Neural cell (in vitro differentiated cells): ENCODE results near the gene STX16. TPM values are rescaled to one million over a fixed set of nuclear protein-coding genes. Genes with fewer than 3 reads are reported as not detected.

Source experiments
- H2AFZ ChIP-seq: fragments of 200-600, 300-800 bp; sonication (generic), shearing (Covaris generic); 2 replicates; pipeline ENCODE4 v1.6.0; 2014; ENCODE audit warnings: low read depth, mild to moderate bottlenecking, antibody characterized with exemption, low read length, moderate library complexity
- H3F3A ChIP-seq: fragments of 200-600 bp; shearing (Covaris generic); 2 replicates; pipeline ENCODE4 v1.6.1; 2016; ENCODE audit warnings: mild to moderate bottlenecking, moderate library complexity, mixed read lengths, antibody characterized with exemption, low read length; ENCODE audit not compliant: insufficient read depth, poor library complexity, severe bottlenecking
- H3K27ac ChIP-seq: fragments of 200-600, 300-800 bp; sonication (generic), shearing (Covaris generic); 2 replicates; pipeline ENCODE4 v1.5.1; 2014; ENCODE audit warnings: mild to moderate bottlenecking, low read length, moderate library complexity
- H3K27me3 ChIP-seq: fragments of 300-800, 200-600 bp; sonication (generic), shearing (Covaris generic); 2 replicates; pipeline ENCODE4 v1.6.0; 2014; ENCODE audit warnings: mild to moderate bottlenecking, low read depth, low read length, moderate library complexity; ENCODE audit not compliant: insufficient read depth
- H3K36me3 ChIP-seq: fragments of 300-800, 200-600 bp; sonication (generic), shearing (Covaris generic); 2 replicates; pipeline ENCODE4 v1.5.1; 2014; ENCODE audit warnings: mild to moderate bottlenecking, antibody characterized with exemption, low read length, moderate library complexity; ENCODE audit not compliant: insufficient read depth
- H3K4me2 ChIP-seq: fragments of 300-800, 200-600 bp; sonication (generic), shearing (Covaris generic); 2 replicates; pipeline ENCODE4 v1.6.0; 2014; ENCODE audit warnings: mild to moderate bottlenecking, low read length
- H3K4me3 ChIP-seq: fragments of 300-800, 200-600 bp; sonication (generic), shearing (Covaris generic); 2 replicates; pipeline ENCODE4 v1.5.1; 2014; ENCODE audit warnings: mild to moderate bottlenecking, low read length, moderate library complexity
- H3K79me2 ChIP-seq: fragments of 200-600 bp; shearing (Covaris generic); replicated peaks from 2 replicates; pipeline ENCODE4 v1.6.0; 2014; ENCODE audit warnings: mild to moderate bottlenecking, low read length, moderate library complexity; ENCODE audit not compliant: insufficient read depth
- H3K9ac ChIP-seq: fragments of 300-800, 200-600 bp; sonication (generic), shearing (Covaris generic); 2 replicates; pipeline ENCODE4 v1.6.1; 2016; ENCODE audit warnings: mild to moderate bottlenecking, low read length, mixed read lengths
- H3K9me2 ChIP-seq: fragments of 200-600 bp; shearing (Covaris generic); 2 replicates; pipeline ENCODE4 v1.6.1; 2016; ENCODE audit warnings: mild to moderate bottlenecking, low read length, mixed read lengths; ENCODE audit not compliant: insufficient read depth
- H3K9me3 ChIP-seq: fragments of 200-600, 300-800 bp; sonication (generic), shearing (Covaris generic); 2 replicates; pipeline ENCODE4 v1.6.1; 2016; ENCODE audit warnings: mild to moderate bottlenecking, mixed run types, low read length, moderate library complexity, mixed read lengths
- H4K20me1 ChIP-seq: fragments of 200-600 bp; shearing (Covaris generic); 2 replicates; pipeline ENCODE4 v1.6.1; 2016; ENCODE audit warnings: mild to moderate bottlenecking, mixed run types; ENCODE audit not compliant: insufficient read depth
- EP300 ChIP-seq: fragments of 450-650 bp; conservative IDR thresholded peaks from 2 replicates; pipeline ENCODE4 v1.6.1; 2014; ENCODE audit warnings: antibody characterized with exemption, mild to moderate bottlenecking, moderate library complexity; ENCODE audit not compliant: poor library complexity, severe bottlenecking
- EZH2 ChIP-seq: fragments of 200-600, 300-800 bp; shearing (Covaris generic), sonication (generic); IDR thresholded peaks from 2 replicates; pipeline ENCODE4 v1.6.1; 2014; ENCODE audit warnings: antibody characterized with exemption, low read length, borderline replicate concordance, mild to moderate bottlenecking; ENCODE audit not compliant: insufficient read depth, poor library complexity, severe bottlenecking
- MXI1 ChIP-seq: fragments of 450-650 bp; conservative IDR thresholded peaks from 2 replicates; pipeline ENCODE4 v1.6.1; 2014; ENCODE audit warnings: antibody characterized with exemption, mild to moderate bottlenecking; ENCODE audit not compliant: poor library complexity, severe bottlenecking
- POLR2AphosphoS5 ChIP-seq: IDR thresholded peaks from 2 replicates; pipeline ENCODE4 v1.6.1; 2012
- RAD21 ChIP-seq: fragments of 450-650 bp; conservative IDR thresholded peaks from 2 replicates; pipeline ENCODE4 v1.6.1; 2014; ENCODE audit warnings: antibody characterized with exemption, mild to moderate bottlenecking, moderate library complexity
- SMC3 ChIP-seq: fragments of 450-650 bp; conservative IDR thresholded peaks from 2 replicates; pipeline ENCODE4 v1.6.1; 2014; ENCODE audit warnings: antibody characterized with exemption, mild to moderate bottlenecking, moderate library complexity; ENCODE audit not compliant: poor library complexity
- TAF1 ChIP-seq: IDR thresholded peaks from 2 replicates; pipeline ENCODE4 v1.6.1; 2012; ENCODE audit warnings: low read depth
- polyA plus RNA-seq: library from polyadenylated mRNA; depleted of rRNA; stranded (reverse); fragments of >200 nt; gene quantifications from 2 replicates; pipeline ENCODE4 v1.2.3, GENCODE V29; 2014
- TF ChIP-seq, protein P1 (sequence below): IDR thresholded peaks from 2 replicates; pipeline ENCODE4 v1.6.1; 2012; ENCODE audit warnings: borderline replicate concordance
- TF ChIP-seq, protein P2 (sequence below): fragments of 450-650 bp; IDR thresholded peaks from 2 replicates; pipeline ENCODE4 v1.5.1; 2014; ENCODE audit warnings: antibody characterized with exemption, mild to moderate bottlenecking, moderate library complexity; ENCODE audit not compliant: poor library complexity, severe bottlenecking

Gene STX16
- polyA plus RNA-seq, 1 donor from 2014 or later, result 120 TPM

DNA sequence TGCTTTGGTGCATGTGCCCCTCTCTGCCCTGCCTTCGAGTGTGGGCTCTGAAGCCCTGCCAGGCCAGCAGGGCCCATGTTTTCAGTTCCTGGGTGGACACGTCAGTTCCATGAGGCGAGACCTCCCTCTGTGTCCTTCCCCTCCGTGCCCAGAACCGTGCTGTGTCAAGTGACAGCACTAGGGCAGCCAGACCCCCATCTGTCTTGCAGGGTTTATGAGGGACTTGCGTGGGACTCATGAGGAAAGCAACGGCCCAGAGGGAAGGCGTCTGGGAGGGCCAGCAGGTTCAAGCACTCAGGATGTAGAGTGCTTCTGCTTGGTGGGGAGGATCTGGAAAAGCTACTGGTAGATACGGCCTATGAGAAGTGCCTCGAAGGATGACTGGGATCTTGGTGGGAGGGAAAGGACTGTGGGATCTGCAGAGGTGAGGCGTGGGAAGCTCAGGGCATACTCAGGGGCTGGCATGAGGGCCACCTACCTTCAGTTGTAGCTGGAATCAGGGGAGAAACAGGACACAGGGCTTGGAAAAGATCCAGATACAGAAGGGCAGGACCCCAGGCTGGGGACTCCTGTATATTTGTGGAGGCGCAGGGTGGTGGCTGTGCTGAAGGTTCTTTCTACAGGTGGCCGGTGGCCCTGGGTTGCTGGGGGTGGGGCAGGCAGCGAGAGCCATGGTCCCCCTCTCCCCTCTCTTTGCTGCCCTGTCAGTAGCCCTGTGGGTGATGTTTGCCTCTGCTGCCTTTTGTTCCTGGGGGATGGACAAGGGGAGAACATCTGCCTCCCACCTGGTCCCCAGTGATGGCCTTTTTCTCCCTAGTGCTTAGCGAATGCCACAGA lies 47.0 kb downstream of the STX16 start:
- H3K27me3 ChIP-seq, result no peaks in the 10 kb centered on the region
- H3K36me3 ChIP-seq, result peaks cover 10% of the 10 kb centered on the region
- H3K9me3 ChIP-seq, result peaks cover 6% of the 10 kb centered on the region
- H3K4me2 ChIP-seq, result no peak overlapping the region
- no peaks in the 10 kb centered on the region for H4K20me1 ChIP-seq
- H3K27ac ChIP-seq, result no peak overlapping the region
- no peak overlapping the region for H3K4me3 ChIP-seq
- H3K9me2 ChIP-seq, result no peaks in the 10 kb centered on the region
- no peak overlapping the region for H3K9ac ChIP-seq
- no peak overlapping the region for H2AFZ ChIP-seq
- TF ChIP-seq, protein P1, sequence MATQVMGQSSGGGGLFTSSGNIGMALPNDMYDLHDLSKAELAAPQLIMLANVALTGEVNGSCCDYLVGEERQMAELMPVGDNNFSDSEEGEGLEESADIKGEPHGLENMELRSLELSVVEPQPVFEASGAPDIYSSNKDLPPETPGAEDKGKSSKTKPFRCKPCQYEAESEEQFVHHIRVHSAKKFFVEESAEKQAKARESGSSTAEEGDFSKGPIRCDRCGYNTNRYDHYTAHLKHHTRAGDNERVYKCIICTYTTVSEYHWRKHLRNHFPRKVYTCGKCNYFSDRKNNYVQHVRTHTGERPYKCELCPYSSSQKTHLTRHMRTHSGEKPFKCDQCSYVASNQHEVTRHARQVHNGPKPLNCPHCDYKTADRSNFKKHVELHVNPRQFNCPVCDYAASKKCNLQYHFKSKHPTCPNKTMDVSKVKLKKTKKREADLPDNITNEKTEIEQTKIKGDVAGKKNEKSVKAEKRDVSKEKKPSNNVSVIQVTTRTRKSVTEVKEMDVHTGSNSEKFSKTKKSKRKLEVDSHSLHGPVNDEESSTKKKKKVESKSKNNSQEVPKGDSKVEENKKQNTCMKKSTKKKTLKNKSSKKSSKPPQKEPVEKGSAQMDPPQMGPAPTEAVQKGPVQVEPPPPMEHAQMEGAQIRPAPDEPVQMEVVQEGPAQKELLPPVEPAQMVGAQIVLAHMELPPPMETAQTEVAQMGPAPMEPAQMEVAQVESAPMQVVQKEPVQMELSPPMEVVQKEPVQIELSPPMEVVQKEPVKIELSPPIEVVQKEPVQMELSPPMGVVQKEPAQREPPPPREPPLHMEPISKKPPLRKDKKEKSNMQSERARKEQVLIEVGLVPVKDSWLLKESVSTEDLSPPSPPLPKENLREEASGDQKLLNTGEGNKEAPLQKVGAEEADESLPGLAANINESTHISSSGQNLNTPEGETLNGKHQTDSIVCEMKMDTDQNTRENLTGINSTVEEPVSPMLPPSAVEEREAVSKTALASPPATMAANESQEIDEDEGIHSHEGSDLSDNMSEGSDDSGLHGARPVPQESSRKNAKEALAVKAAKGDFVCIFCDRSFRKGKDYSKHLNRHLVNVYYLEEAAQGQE, result no peak
- no peak for TF ChIP-seq MXI1
- no peak for TF ChIP-seq EP300
- no peak for TF ChIP-seq POLR2AphosphoS5
- TF ChIP-seq TAF1, result no peak
- TF ChIP-seq, protein P2, sequence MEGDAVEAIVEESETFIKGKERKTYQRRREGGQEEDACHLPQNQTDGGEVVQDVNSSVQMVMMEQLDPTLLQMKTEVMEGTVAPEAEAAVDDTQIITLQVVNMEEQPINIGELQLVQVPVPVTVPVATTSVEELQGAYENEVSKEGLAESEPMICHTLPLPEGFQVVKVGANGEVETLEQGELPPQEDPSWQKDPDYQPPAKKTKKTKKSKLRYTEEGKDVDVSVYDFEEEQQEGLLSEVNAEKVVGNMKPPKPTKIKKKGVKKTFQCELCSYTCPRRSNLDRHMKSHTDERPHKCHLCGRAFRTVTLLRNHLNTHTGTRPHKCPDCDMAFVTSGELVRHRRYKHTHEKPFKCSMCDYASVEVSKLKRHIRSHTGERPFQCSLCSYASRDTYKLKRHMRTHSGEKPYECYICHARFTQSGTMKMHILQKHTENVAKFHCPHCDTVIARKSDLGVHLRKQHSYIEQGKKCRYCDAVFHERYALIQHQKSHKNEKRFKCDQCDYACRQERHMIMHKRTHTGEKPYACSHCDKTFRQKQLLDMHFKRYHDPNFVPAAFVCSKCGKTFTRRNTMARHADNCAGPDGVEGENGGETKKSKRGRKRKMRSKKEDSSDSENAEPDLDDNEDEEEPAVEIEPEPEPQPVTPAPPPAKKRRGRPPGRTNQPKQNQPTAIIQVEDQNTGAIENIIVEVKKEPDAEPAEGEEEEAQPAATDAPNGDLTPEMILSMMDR, result no peak
- no peaks in the 10 kb centered on the region for H3F3A ChIP-seq
- H3K79me2 ChIP-seq, result no peaks in the 10 kb centered on the region

DNA sequence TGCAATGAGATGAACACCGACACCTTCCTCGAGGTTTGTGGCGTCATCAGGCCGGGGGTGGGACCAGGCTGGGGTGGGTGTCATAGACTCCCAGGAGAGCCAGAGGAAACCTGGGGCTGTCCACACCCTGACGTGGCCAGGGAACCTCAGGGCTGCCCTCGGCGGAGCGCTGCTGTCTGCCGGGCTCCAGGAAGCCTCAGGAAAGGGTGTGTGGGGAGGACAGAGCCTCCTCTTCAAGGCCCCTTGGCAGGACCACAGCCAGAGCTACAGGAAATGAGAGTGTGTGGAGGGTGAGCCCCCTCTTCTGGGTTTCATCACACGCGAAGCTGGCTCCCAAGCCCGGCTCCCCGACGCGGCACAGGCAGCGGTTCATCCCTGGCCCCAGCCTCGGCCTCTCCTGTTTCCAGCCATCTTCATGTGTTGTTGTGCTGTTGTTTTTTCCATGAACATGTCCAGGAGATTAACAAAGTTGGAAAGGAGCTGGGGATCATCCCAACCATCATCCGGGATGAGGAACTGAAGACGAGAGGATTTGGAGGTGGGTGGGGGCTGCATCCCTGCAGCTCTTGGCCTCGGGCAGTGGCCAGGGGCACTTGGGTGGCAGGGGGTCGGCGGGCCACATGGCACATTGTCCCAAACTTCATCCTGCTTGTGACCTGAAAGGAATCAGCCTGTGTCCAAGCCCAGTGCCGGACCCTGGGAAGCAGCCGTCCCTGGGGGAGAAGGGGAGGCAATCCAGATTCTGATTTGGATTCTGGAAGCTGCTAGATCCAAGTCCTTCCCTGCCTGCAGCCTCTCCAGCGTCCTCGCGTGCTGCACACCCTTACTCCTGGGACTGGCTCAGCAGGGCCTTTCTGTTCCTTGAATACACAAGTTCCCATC lies 47.9 kb downstream of the STX16 start:
- H3F3A ChIP-seq, result no peaks in the 10 kb centered on the region
- no peak overlapping the region for H3K9ac ChIP-seq
- H3K4me2 ChIP-seq, result no peak overlapping the region
- H3K4me3 ChIP-seq, result no peak overlapping the region
- peaks cover 6% of the 10 kb centered on the region for H3K9me3 ChIP-seq
- no peaks in the 10 kb centered on the region for H4K20me1 ChIP-seq
- H3K36me3 ChIP-seq, result peaks cover 16% of the 10 kb centered on the region
- H2AFZ ChIP-seq, result no peak overlapping the region
- TF ChIP-seq EZH2 (no peak), MXI1 (no peak), TAF1 (no peak), RAD21 (no peak), SMC3 (no peak), POLR2AphosphoS5 (no peak), EP300 (no peak)
- TF ChIP-seq, protein P2, result no peak
- TF ChIP-seq, protein P1, result no peak
- no peak overlapping the region for H3K27ac ChIP-seq
- H3K27me3 ChIP-seq, result no peaks in the 10 kb centered on the region
- no peaks in the 10 kb centered on the region for H3K79me2 ChIP-seq
- no peaks in the 10 kb centered on the region for H3K9me2 ChIP-seq
